ENCODE measurements around the gene RASSF8. TPM values are rescaled to one million over a fixed set of nuclear protein-coding genes. Genes with fewer than 3 reads are reported as not detected.
A peak's percentile ranks its signal among the peaks of the same experiment; 100 is the strongest.

RASSF8 gene
- total RNA-seq, 4 donors from 2014 or later: 3.6 to 15.1 (median 8.8) TPM

DNA sequence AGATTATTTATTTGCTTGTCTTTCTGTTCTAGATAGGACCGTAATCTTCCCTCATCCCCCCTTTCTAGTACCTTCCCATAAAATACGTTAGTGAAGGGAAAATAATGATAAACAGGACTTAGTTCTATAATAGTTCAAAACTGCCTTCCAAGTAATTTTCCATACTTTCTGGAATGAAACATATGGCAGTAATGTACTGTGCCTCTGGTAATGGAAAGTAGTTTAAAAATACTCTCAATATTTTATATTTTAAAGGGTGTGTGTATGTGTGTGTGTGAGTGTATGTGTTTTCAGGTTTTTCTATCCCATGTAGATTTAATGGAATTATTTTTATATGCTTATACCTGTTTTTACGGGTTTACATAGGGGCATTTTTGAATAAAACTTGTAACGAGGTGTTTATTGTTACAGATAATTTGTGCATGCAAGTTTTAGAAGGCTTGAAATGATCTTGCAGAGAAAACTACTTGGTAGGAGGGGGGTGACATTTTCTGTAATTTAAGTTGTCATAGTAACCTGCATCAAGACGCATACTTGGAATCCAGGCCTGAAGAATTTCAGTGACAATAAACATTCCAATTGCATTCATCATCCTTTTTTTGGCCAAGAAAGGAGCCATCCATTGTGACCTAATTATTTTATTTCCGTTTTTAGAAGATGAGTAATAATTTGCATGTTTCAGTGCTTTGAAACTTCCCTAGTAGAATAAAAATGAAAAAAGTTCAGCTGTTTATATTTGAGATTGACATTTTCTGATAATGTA, 38.9 kb downstream of the RASSF8 start:
- no peak for DNase-seq

DNA sequence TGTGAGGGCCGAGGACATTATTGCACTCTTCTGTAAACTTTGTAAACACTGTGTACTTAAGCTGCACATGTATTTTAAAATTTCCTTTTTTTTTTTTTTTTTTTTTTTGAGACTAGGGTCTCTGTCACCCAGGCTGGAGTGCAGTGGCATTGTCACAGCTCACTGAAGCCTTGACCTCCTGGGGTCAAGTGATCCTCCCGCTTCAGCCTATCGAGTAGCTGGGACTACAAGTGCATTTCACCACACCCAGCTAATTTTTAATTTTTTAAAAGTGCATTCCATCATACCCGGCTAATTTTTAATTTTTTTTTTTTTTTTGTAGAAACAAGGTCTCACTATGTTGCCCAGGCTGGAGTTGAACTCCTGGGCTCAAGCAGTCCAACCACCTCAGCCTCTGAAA, 42.4 kb downstream of the RASSF8 start:
- intact Hi-C loops (cut with DNase I): no loop called here
- no peak for DNase-seq
- no peak overlapping the region for H3K4me3 ChIP-seq
- H3K27me3 ChIP-seq: no peaks in the 10 kb centered on the region
- H3K36me3 ChIP-seq: no peaks in the 10 kb centered on the region
- WGBS, 2 donors: 86 to 92% methylated on average over 4 of the region's 4 CpGs
- peaks cover 0 to 13% (median 0%) of the 10 kb centered on the region in 3 donors for H3K4me1 ChIP-seq
- no peak overlapping the region for H3K27ac ChIP-seq
- peaks cover 0 to 9% (median 4%) of the 10 kb centered on the region in 3 donors for H3K9me3 ChIP-seq
- no peak for TF ChIP-seq POLR2A (IDR thresholded peaks at IDR 0.05)
- TF ChIP-seq, protein P1, sequence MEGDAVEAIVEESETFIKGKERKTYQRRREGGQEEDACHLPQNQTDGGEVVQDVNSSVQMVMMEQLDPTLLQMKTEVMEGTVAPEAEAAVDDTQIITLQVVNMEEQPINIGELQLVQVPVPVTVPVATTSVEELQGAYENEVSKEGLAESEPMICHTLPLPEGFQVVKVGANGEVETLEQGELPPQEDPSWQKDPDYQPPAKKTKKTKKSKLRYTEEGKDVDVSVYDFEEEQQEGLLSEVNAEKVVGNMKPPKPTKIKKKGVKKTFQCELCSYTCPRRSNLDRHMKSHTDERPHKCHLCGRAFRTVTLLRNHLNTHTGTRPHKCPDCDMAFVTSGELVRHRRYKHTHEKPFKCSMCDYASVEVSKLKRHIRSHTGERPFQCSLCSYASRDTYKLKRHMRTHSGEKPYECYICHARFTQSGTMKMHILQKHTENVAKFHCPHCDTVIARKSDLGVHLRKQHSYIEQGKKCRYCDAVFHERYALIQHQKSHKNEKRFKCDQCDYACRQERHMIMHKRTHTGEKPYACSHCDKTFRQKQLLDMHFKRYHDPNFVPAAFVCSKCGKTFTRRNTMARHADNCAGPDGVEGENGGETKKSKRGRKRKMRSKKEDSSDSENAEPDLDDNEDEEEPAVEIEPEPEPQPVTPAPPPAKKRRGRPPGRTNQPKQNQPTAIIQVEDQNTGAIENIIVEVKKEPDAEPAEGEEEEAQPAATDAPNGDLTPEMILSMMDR (IDR thresholded peaks at IDR 0.05): no peak

More for the DNA sequence above, 38.9 kb downstream of the RASSF8 start:
- no peaks in the 10 kb centered on the region for H3K9me3 ChIP-seq
- H3K36me3 ChIP-seq: no peaks in the 10 kb centered on the region
- TF ChIP-seq POLR2A (IDR thresholded peaks at IDR 0.05): no peak
- TF ChIP-seq, protein P1 (IDR thresholded peaks at IDR 0.05): no peak
- intact Hi-C loops (cut with DNase I): no loop called here
- H3K27me3 ChIP-seq: no peaks in the 10 kb centered on the region
- 49% methylated on average over 6 of the region's 6 CpGs for WGBS, 2 donors
- H3K4me1 ChIP-seq: peaks cover 0 to 16% (median 0%) of the 10 kb centered on the region in 3 donors
- H3K4me3 ChIP-seq: no peak overlapping the region
- peak overlapping the region in 1 of 4 donors; percentile 1 for H3K27ac ChIP-seq

DNA sequence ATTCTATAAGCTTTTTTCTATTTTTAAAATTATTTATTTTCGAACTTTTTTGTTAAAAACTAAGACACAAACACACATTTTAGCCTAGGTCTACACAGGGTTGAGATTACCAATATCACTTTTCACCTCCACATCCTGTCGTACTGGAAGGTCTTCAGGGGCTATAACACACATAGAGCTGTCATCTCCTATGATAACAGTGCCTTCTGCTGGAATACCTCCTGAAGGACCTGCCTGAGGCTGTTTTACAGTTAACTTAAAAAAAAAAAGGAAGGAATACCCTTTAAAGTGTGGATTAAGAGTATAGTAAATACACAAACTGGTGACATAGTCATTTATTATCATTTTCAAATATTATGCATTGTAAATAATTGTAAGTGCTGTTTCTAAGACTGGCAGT, 43.0 kb downstream of the RASSF8 start:
- no peaks in the 10 kb centered on the region for H3K27me3 ChIP-seq
- peaks cover 0 to 13% (median 0%) of the 10 kb centered on the region in 3 donors for H3K4me1 ChIP-seq
- no peak for DNase-seq
- H3K36me3 ChIP-seq: no peaks in the 10 kb centered on the region
- 70 to 78% methylated on average over 2 of the region's 2 CpGs for WGBS, 2 donors
- H3K4me3 ChIP-seq: no peak overlapping the region
- peaks cover 0 to 9% (median 4%) of the 10 kb centered on the region in 3 donors for H3K9me3 ChIP-seq
- intact Hi-C loops (cut with DNase I): no loop called here
- no peak overlapping the region for H3K27ac ChIP-seq
- TF ChIP-seq, protein P1 (IDR thresholded peaks at IDR 0.05): no peak
- TF ChIP-seq POLR2A (IDR thresholded peaks at IDR 0.05): no peak

DNA sequence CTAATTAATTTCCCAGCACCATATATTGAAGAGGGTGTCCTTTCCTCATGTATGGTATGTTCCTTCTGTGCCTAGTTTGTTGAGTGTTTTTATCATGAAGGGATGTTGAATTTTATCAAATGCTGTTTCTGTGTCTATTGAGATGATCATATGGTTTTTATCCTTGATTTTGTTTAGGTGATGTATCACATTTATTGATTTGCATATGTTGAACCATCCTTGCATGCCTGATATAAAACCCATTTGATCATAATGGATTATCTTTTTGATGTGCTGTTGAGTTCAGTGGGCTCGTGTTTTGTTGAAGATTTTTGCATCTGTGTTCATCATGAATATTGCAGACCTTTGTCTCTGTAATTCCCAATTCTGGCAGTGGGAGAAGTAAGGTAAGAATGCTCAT, 44.6 kb downstream of the RASSF8 start:
- no peak overlapping the region for H3K4me3 ChIP-seq
- WGBS, 2 donors: 78 to 81% methylated on average over 1 of the region's 1 CpG
- intact Hi-C loops (cut with DNase I): no loop called here
- H3K27ac ChIP-seq: no peak overlapping the region
- no peaks in the 10 kb centered on the region for H3K27me3 ChIP-seq
- H3K36me3 ChIP-seq: no peaks in the 10 kb centered on the region
- peaks cover 0 to 6% (median 0%) of the 10 kb centered on the region in 3 donors for H3K4me1 ChIP-seq
- TF ChIP-seq POLR2A (IDR thresholded peaks at IDR 0.05): no peak
- TF ChIP-seq, protein P1 (IDR thresholded peaks at IDR 0.05): no peak
- DNase-seq: no peak
- peaks cover 0 to 9% (median 4%) of the 10 kb centered on the region in 3 donors for H3K9me3 ChIP-seq

DNA sequence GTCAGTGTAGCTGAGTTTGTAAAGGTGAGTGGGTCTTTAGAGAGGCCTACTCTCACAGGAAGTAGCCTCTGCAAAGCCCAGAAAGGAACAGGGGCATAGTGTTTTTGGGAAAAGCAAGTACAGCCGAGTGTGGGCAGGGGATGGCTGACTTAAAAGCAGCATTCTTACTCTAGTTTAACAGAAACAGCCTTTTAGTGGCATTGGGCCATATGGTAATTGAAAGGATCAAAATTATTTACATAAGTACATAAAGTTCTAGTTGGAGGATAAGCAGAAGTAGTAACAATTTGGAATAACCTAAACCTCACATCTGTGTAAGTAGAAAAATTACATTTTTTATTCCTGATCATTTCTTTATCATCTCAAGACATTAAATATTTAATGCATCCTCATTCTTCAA, 49.1 kb downstream of the RASSF8 start:
- Histone ChIP-seq H3K4me3 (no peak overlapping the region), H3K36me3 (no peaks in the 10 kb centered on the region), H3K27ac (no peak overlapping the region), H3K27me3 (no peaks in the 10 kb centered on the region), H3K4me1 (peaks cover 0 to 27% (median 12%) of the 10 kb centered on the region in 3 donors), H3K9me3 (peaks cover 0 to 9% (median 4%) of the 10 kb centered on the region in 3 donors)
- intact Hi-C loops (cut with DNase I): no loop called here
- DNase-seq: no peak
- WGBS, 2 donors: 56 to 74% methylated on average over 1 of the region's 1 CpG
- TF ChIP-seq, protein P1 (IDR thresholded peaks at IDR 0.05): no peak
- no peak for TF ChIP-seq POLR2A (IDR thresholded peaks at IDR 0.05)

Measured in esophagus squamous epithelium (tissue), 5 donors.